Mesenteric fat pad (tissue), 1 donor: ENCODE data around the gene MAGEB10. TPM values are rescaled to one million over a fixed set of nuclear protein-coding genes. Genes with fewer than 3 reads are reported as not detected.
"Not testable (repeated sequence)": the region's sequence is repeated elsewhere in the genome, so short reads cannot be mapped to it uniquely, and the experiment has no call there.

Source experiments
- DNase-seq: peaks from one replicate; pipeline ENCODE4 v3.0.0-alpha.2; 2020; ENCODE audit warnings: low spot score
- long read RNA-seq: library from polyadenylated mRNA; unstranded; transcript quantifications from one replicate; pipeline ENCODE4 v2.0.0, GENCODE V29; 2020
- total RNA-seq: library from RNA; stranded (reverse); fragmentation: NEBNext Ultra II Directional; extraction: Animal tissue kit (Norgen Biotek cat#: 25700); gene quantifications from one replicate; pipeline ENCODE4 v1.2.1, GENCODE V29; 2021
- donor health status: DM: yes; HTN: yes; CAD: no.

The MAGEB10 gene, protein sequence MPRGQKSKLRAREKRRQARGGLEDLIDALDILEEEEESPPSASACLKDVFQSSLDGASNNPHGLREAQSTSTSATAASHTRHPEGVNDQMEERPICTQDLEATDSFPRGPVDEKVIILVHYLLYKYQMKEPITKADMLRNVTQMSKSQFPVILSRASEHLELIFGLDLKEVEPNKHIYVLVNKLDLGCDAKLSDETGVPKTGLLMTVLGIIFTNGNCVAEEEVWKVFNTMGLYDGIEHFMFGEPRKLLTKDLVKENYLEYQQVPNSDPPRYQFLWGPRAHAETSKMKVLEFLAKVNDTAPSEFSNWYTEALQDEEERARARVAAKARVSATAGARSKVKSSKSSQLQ
- total RNA-seq = not detected
- long read RNA-seq = 0 reads

GRCh38 chrX:27807690-27808089 is at the start of gene MAGEB10:
TSS of gene MAGEB10 (plus strand) at chrX:27807990. CDS start at chrX:27821307, 13,317 bp downstream.
- DNase-seq = no peak

DNA sequence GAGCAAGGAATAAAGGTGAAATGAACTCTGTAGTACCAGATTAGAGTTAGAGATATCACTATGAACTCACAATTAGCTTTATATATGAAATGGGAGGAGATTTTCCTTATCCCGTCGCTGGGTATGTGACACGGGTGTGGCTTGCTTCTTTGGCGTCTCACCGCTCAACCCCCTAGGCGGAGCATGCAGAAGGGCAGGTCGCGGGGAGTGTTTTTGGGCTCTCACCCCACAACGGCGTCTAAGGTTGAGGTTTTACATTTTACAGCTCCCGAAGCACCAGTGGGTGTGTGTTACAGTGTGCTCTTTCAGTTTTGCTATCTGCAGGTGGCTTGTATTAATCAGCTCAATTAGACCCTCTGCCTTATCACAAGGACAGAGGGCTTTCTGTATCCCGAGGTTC is 42.1 kb upstream of the MAGEB10 start:
- DNase-seq = no peak

GRCh38 chrX:27767387-27767786 is 40.4 kb upstream of the MAGEB10 start:
- no peak for DNase-seq

- no peak for DNase-seq
Measured at GRCh38 chrX:27775984-27776383, 31.8 kb upstream of the MAGEB10 start.

DNA sequence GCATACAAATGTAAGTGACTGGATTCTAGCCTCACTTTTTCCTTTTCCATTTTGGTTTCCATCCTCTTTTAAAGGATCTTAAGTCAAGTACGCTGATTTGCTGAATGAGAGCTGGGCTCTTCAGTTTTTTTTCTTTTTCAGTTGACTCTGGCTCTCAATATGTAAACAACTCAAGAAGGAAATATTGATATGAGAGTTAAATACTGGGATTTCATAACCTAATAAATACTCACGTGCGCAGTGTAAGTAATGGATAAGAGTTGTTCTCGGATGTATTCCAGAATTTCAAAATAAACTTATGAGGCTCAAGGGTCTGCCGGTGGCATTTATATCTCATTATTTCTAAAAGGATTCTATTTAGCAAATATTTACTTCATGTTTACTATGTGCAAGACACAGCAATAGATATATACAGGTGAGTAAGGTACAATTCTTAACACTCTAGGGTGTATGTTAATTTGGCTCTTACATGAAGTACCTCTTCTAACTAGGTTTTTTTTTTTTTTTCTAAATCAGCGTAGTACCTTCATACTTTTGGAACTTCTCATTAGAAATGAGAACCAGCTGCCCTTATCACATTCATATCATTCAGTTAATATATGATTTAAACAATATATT is 11.0 kb upstream of the MAGEB10 start:
- DNase-seq = no peak

GRCh38 chrX:27797575-27797974 is 10.2 kb upstream of the MAGEB10 start:
- DNase-seq = no peak

DNA sequence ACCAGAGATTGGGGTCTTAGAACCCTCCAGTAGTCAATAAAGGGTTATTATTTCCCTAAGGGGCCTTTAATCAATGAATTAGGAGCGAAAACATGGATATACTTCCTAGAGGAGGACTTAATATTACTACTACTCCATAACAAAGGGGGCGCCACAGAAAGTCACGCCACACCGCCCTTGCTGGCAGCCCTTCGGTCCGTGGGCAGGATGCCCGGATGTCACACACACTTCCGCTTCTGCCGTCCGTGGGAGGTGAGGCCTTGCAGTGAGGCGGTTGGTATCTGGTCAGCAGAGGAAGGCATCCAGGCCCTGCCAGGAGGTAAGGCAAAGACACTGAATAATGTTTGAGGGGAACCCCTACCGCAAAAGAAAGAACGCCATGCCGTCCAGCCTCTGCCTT is 436 bp downstream of the MAGEB10 start:
- DNase-seq = no peak

DNA sequence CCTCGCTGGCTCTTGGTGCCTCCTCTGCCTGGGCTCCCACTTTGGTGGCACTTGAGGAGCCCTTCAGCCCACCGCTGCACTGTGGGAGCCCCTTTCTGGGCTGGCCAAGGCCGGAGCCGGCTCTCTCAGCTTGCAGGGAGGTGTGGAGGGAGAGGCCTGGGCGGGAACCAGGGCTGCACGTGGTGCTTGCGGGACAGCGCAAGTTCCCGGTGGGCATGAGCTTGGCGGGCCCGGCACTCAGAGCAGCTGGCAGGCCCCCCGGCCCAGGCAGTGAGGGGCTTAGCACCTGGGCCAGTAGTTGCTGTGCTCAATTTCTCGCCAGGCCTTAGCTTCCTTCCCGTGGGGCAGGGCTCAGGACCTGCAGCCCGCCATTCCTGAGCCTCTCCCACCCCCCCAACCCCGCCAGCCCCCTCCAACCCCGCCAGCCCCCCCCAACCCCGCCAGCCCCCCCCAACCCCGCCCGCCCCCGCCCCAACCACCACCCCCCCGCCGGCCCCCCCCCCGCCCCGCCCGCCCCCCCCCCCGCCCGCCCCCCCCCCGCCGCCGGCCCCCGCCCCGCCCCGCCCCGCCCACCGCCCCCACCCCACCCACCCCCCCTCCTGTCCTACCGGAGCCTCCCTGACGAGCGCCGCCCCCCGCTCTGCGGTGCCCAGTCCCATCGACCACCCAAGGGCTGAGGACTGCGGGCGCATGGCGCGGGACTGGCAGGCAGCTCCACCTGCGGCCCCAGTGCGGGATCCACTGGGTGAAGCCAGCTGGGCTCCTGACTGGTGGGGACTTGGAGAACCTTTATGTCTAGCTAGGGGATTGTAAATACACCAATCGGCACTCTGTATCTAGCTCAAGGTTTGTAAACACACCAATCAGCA is 1.4 kb downstream of the MAGEB10 start:
- DNase-seq = not testable (repeated sequence)

DNA sequence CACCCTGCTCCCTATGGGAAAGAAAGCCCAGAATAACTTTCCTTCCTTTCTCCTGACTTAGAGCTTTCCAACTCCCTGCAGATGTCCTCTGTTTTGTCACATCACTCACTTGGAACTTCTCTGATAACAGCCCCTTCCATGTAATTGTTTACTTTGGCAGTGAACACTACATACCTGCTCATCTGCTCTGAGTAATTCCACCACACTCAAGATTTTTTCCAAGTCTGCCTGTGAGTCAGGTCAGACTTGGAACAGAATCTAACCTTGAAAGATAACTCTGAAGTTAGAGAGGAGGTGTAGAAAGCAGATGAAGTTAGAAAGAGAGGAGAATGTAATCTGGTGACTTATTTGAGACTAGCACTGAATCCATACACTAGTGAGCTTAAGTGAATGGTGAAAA is 7.4 kb downstream of the MAGEB10 start:
- DNase-seq = no peak

GRCh38 chrX:27823812-27824211 is 16.0 kb downstream of the MAGEB10 start:
- DNase-seq = no peak

DNA sequence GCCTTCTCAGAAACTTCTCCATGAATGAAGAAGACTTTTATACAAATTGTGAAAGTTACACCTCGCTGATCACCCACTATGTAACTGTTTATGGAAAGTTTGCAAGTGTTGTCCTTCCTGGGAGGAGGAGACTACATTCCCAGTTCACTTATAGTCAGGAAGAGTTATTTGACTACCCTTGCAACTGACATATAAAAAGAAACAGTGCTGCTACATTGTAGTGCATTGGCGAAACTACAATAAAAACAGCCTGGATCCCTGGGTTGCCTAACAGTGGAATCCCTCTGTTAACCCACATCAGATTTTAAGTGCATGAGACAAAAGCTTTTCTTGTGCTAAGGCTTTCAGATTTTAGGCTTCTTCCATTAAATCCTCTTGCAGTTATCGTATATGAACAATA is 30.4 kb downstream of the MAGEB10 start:
- DNase-seq = no peak

GRCh38 chrX:27840881-27841280 is 33.1 kb downstream of the MAGEB10 start:
- no peak for DNase-seq

DNA sequence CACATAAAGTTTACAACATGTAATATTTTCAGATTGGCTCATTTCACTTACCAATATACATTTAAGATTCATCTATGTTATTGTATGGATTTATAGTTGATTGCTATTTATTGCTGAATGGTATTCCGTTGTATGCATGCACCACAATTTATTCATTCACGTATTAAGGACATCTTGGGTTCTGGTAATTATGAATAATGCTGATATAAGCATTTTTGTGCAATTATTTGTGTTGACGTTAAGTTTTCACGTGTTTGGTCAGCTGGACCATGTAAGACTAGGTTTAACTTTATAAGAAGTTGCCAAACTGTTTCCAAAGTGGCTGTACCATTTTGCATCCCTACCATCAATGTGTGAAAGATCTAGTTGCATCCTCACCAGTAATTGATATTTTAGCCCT is 35.1 kb downstream of the MAGEB10 start:
- no peak for DNase-seq

DNA sequence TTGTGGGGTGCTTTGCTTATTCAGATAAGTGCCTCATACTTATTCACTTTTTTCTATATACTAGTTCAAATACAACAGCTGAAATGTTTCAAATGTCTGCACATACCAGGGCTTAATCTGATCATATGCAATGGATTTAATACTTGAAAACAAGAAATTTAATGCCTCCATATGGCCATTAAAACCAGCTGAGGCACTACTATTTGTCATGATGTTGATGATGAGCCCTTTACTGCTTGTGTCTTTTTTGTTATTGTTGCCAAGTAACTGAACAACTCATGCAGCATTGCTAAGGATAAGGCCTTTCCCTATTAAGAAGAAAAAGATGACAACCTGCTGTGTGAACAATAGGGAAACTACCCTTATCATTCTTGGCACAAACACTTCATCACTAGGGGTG is 52.5 kb downstream of the MAGEB10 start:
- no peak for DNase-seq

DNA sequence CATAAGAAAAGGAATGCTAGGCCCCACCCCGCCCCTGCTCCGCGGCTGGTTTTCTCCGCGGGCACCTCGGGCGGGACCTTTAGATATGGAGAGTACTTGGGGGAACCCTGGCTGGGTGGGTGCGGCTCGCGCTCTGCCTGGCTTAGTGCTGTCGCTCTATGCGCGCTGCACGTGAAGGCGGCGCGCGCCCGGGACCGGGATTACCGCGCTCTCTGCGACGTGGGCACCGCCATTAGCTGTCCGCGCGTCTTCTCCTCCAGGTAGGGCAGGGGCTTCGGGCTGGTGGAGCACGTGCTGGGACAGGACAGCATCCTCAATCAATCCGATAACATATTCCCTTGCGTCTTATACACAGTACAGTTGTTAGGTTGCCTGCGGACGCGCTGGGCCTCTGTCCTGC is 56.0 kb downstream of the MAGEB10 start:
- no peak for DNase-seq

Other genes starting within 250 kb of the MAGEB10 start
- gene DCAF8L2, start 217.6 kb upstream of the MAGEB10 start, total RNA-seq = not detected
- gene DCAF8L1, start 173.5 kb downstream of the MAGEB10 start, total RNA-seq = not detected